Limb (tissue), 2 donors: ENCODE data around the gene NT5M.
A peak's percentile ranks its signal among the peaks of the same experiment; 100 is the strongest.

Source experiments
- DNase-seq, 2 donors: peaks; one replicate each; pipeline ENCODE4 v3.0.0-alpha.2; 2016; ENCODE audit errors: extremely low spot score in 2 of 2

NT5M gene

GRCh38 chr17:17343160-17343735 is 40.1 kb downstream of the NT5M start:
- DNase-seq, result peak in 1 of 2 donors; percentile 32

DNA sequence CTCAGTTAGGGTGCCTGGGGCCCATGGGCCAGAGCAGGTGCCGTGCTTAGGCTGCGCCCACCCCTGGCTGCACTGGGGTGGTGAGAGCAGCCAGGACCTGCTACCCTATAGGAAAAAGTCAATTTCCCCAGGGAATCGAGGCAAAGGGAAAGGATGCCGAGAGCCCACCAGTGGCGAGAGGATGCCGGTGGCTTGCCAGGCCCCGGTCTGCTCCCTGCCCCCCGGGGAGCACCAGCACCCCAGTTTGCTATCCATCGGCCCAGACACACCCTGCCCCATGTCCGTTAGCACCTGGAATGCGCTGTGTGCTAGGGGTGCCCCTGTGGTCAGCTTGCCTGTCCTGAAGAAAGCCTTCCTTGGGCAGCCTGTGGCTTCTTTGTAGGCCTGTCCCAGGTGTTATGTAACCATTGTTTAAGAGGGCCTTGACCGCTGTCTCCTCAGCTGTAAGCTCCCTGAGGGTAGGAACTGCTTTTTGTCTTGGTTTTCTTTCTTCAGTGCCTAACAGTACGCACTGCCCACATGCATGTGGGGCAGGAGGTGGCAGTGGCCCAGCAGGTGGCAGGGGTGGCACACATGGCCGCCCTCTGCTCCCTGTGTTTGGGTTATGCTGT is 40.8 kb downstream of the NT5M start:
- DNase-seq, result peak in 1 of 2 donors; percentile 33

DNA sequence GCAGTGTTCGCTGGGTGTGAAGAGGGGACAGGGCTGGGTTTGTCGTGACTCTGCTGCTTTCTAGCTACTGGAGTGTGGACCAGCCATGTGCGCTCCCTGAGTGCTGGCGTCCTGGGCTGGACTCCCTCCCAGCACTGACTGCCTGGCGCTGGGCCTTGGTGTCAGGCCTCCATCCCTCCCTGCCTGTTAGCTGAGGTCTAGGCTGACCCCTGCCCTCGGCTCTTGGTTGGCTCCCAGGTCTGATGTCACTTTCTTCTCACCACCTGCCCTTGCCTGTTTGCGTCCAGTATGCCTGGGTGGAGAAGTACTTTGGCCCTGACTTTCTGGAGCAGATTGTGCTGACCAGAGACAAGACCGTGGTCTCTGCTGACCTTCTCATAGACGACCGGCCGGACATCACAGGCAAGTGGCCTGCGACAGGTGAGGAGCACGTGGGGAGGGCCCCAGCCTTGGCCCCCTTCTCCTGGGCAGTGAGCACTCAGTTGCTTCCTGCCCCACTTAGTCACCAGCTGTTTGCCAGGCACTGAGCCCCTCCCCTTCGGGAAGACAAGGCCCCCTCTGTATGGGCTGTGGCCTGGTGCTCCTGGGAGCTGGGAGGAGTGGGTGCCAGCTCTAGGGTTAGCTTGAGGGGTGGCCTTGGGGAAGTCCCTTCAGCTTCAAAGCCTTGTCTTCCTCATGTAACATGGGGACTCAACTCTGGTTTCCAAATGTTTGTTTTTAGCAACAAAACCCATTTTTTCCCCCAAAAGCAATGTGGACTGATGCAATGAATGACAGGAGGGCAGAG is 41.5 kb downstream of the NT5M start:
- peak in 1 of 2 donors; percentile 20 for DNase-seq

DNA sequence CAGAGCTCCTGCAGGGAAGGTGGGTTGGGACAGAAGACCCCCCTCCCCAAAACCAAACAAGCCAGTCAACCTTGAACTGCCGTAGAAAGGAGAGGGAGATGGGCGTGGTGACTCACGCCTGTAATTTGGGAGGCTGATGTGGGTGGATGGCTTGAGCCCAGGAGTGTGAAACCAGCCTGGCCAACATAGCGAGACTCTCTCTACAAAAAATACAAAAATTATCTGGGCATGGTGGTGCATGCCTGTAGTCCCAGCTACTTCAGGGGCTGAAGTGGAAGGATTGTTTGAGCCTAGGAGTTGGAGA is 42.1 kb downstream of the NT5M start:
- no peak for DNase-seq

- no peak for DNase-seq
These were observed 42.7 kb downstream of the NT5M start for GRCh38 chr17:17345686-17346427.

DNA sequence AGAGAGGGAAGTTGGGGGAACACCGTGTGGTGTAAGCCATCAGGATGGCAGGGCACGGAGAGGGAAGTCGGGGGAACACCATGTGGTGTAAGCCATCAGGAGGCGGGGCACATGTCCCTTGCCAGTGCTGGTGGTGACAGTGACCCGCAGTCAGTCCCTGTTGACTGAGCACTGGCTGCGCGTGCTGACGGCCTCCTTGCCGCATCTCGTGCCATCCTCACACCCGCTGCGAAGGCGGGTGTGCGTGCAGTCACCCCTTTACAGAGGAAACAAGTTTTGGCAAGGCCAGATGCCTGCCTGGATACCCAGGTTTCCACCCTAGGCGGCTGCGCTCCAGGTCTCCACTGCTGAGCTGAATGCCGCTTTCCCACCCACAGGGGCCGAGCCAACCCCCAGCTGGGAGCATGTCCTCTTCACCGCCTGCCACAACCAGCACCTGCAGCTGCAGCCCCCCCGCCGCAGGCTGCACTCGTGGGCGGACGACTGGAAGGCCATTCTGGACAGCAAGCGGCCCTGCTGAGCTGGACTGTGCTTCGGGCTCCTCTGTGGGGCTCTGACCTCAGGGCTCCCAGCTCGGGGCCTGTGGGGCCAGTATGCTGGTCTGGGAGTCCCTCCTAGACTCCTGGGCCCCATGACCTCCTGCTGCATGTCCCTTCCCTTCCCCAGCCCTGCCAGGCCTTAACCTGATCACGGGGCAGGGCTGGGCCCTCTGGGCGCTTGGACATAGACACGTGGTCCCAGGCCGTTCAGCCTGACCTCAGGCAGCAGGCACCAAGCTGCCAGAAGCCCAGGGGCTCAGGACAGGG is 43.5 kb downstream of the NT5M start:
- DNase-seq, result peak in 1 of 2 donors; percentile 25

GRCh38 chr17:17347234-17347955 is 44.2 kb downstream of the NT5M start:
- DNase-seq, result peak in 1 of 2 donors; percentile 21

- DNase-seq, result peak in 1 of 2 donors; percentile 17
These were observed 45.0 kb downstream of the NT5M start for GRCh38 chr17:17347956-17348871.

DNA sequence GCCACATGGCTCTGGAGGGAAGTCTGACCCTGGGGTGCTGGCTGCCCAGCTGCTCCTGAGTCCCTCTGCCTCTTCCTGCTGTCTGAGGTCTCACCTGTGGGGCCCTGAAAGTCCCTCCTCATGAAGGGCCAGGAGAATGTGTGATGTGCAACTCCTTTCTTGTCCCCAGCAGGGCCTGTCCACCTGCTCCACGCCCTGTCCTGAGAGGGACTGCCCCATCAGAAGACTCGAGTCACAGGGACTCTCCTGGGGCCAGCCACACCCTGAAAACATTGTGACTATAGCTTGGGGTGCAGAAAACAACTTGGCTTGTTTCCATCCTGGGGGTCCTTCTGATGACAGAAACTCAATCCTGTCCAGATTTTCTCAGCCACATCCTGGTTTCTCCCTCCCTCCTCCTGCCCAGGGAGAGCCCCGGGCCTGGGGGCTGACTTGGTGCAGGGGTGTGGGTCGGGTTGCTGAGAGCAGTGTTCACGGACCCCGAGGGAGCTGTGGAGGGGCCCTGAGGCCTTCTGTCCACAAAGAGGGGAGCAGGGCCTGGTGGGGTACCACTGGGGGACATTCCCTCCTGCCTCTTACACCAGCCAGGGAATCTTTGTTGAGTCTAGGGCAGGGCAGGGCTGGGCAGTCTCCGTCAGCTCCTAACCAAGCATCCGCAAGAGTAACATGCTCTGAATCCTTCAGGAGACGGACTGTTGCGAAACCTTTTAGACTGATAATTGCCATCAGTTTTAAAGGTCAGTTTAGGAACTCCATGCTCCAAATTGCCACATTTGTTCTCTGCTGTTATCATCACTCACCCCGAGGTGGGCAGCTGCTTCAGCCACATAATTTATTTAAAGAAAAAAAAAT is 45.9 kb downstream of the NT5M start:
- DNase-seq, result peak in 1 of 2 donors; percentile 26

GRCh38 chr17:17349724-17350106 is 46.5 kb downstream of the NT5M start:
- peak in 1 of 2 donors; percentile 26 for DNase-seq

- peak in 1 of 2 donors; percentile 36 for DNase-seq
These were observed 47.5 kb downstream of the NT5M start for GRCh38 chr17:17350491-17351355.

DNA sequence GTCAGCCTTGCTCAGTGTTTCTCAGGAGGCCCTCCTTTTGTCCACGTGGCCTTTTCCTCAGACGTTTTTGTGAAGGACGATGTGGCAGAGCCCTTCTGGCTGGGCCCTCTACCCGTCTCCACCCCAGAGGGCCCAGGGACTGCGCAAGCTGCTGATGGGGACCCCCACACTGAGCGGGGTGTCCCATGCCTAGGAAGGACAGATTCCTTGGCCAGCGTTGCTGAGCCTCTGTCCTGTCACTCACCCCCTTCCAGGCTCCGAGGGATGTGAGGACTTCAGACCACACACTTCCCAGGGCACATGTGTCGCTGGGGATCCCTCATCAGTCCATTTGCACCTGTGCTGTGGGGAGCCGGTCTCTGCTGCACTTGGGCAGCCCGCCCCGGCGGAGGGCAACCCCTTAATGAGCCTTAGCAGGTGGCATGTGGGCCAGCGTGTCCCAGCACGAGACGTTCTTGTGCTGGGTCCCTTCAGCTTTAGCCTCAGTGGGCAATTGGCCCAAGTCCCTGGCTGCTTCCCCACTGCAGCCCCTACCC is 48.3 kb downstream of the NT5M start:
- peak in 1 of 2 donors; percentile 44 for DNase-seq

- peak in 1 of 2 donors; percentile 48 for DNase-seq
These were observed 49.0 kb downstream of the NT5M start for GRCh38 chr17:17351901-17352781.

DNA sequence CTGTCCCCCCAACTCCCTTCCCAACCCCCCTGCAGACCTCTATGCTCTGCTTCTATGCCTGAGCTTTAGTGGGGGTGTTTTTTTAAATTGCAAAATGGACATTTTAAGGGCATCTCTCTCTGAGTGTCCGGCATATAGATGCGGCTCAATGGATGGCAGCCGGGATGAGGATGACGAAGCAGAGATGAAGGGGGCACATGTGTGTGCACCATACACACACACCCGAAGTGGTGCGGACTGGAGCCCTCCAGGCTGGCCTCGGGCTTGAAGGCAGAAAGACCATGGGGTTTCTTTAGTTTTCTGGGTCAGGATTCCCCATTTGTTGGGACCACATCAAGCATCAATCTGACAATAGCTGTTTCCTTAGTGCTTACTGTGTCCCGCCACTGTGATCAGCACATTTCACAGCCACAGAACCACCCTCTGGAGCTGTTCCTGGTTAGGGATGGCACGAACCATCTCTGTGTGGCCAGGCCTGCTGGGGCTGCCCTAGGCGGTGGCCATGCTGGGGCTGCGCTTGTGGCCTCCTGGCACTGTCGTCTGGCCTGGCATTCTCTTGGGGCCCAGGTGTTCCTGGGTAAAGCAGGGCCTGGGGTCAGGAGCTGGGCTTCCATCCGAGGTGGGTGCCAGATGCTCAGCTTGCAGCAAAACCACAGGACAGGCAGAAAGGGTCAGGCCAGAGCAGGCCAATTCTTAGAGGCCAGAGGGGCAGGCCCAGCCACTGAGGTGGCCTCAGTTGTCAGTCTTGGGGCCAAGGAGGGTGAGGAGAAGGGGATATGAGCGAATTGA is 49.9 kb downstream of the NT5M start:
- peak in 1 of 2 donors; percentile 21 for DNase-seq
